ENCODE measurements around the gene SEMG1.

Gene SEMG1

GRCh38 chr20:45206725-45207124 is at the start of gene SEMG1:
TSS of gene SEMG1 (plus strand) at chr20:45207033. CDS start at chr20:45207054, 21 bp downstream.
- no peak for DNase-seq (ENCODE audit: low read depth in 2 of 2)

GRCh38 chr20:45157962-45158361 is 48.9 kb upstream of the SEMG1 start:
- no peak for DNase-seq (ENCODE audit: low read depth in 2 of 2)

GRCh38 chr20:45163083-45163803 is 43.6 kb upstream of the SEMG1 start:
- no peak for DNase-seq (ENCODE audit: low read depth in 2 of 2)

- DNase-seq (ENCODE audit: low read depth in 2 of 2): no peak
Observed at GRCh38 chr20:45164906-45165305, 41.9 kb upstream of the SEMG1 start.

GRCh38 chr20:45173522-45173921 is 33.3 kb upstream of the SEMG1 start:
- DNase-seq (ENCODE audit: low read depth in 2 of 2): no peak

- no peak for DNase-seq (ENCODE audit: low read depth in 2 of 2)
Observed at GRCh38 chr20:45174434-45175364, 32.1 kb upstream of the SEMG1 start, which contains the start of gene PI3. TSS of gene PI3 (plus strand) at chr20:45174902. CDS start at chr20:45174923, 21 bp downstream.

- DNase-seq (ENCODE audit: low read depth in 2 of 2): no peak
Observed at GRCh38 chr20:45176526-45177267, 30.1 kb upstream of the SEMG1 start.

GRCh38 chr20:45179166-45179565 is 27.7 kb upstream of the SEMG1 start:
- no peak for DNase-seq (ENCODE audit: low read depth in 2 of 2)

- DNase-seq (ENCODE audit: low read depth in 2 of 2): no peak
Observed at GRCh38 chr20:45181639-45182038, 25.2 kb upstream of the SEMG1 start.

- no peak for DNase-seq (ENCODE audit: low read depth in 2 of 2)
Observed at GRCh38 chr20:45183084-45183483, 23.7 kb upstream of the SEMG1 start.

- DNase-seq (ENCODE audit: low read depth in 2 of 2): no peak
Observed at GRCh38 chr20:45187693-45188092, 19.1 kb upstream of the SEMG1 start.

GRCh38 chr20:45189067-45189609 is 17.7 kb upstream of the SEMG1 start:
- DNase-seq (ENCODE audit: low read depth in 2 of 2): no peak

- no peak for DNase-seq (ENCODE audit: low read depth in 2 of 2)
Observed at GRCh38 chr20:45189861-45190260, 17.0 kb upstream of the SEMG1 start.

- DNase-seq (ENCODE audit: low read depth in 2 of 2): no peak
Observed at GRCh38 chr20:45191926-45192325, 14.9 kb upstream of the SEMG1 start.

- no peak for DNase-seq (ENCODE audit: low read depth in 2 of 2)
Observed at GRCh38 chr20:45193331-45193730, 13.5 kb upstream of the SEMG1 start.

GRCh38 chr20:45209924-45210323 is 3.1 kb downstream of the SEMG1 start:
- no peak for DNase-seq (ENCODE audit: low read depth in 2 of 2)

GRCh38 chr20:45211569-45212474 is 5.0 kb downstream of the SEMG1 start:
- no peak for DNase-seq (ENCODE audit: low read depth in 2 of 2)

- DNase-seq (ENCODE audit: low read depth in 2 of 2): no peak
Observed at GRCh38 chr20:45212836-45213235, 6.0 kb downstream of the SEMG1 start.

- no peak for DNase-seq (ENCODE audit: low read depth in 2 of 2)
Observed at GRCh38 chr20:45218124-45218523, 11.3 kb downstream of the SEMG1 start.

- DNase-seq (ENCODE audit: low read depth in 2 of 2): no peak
Observed at GRCh38 chr20:45218636-45219035, 11.8 kb downstream of the SEMG1 start.

- DNase-seq (ENCODE audit: low read depth in 2 of 2): no peak
Observed at GRCh38 chr20:45221076-45221475, 14.2 kb downstream of the SEMG1 start, which contains the start of gene SEMG2. TSS of gene SEMG2 (plus strand) at chr20:45221373. CDS start at chr20:45221390, 17 bp downstream.

Measured in stimulated activated CD4-positive, alpha-beta T cell treated with anti-CD3 and anti-CD28 coated beads, Interleukin-4, amount 100 ng/mL, for 48 hours (primary cell).